GM23338 (cell line): ENCODE measurements around the gene FLNC. TPM values are rescaled to one million over a fixed set of nuclear protein-coding genes. Genes with fewer than 3 reads are reported as not detected.

Experiments used
- ATAC-seq: fragments of 200-7000 bp; cut with Tn5 transposase; 3 replicates; pipeline ENCODE4 v1.9.1; 2020
- DNase-seq: peaks from one replicate; pipeline ENCODE4 v3.0.0-alpha.2; 2015; ENCODE audit warnings: low spot score
- H2AFZ ChIP-seq: fragments of 200-600 bp; sonication (generic); 2 replicates; pipeline ENCODE4 v1.8.0; 2016; ENCODE audit warnings: antibody characterized with exemption, mild to moderate bottlenecking, moderate library complexity
- H3F3A ChIP-seq: fragments of 200-600 bp; sonication (generic); replicated peaks from 2 replicates; pipeline ENCODE4 v1.8.0; 2017; ENCODE audit warnings: antibody characterized with exemption, mixed run types, low read depth
- H3K27ac ChIP-seq: fragments of 200-600 bp; sonication (generic); 2 replicates; pipeline ENCODE4 v1.6.1; 2016; ENCODE audit warnings: low read depth
- H3K27me3 ChIP-seq: fragments of 200-600 bp; sonication (generic); 2 replicates; pipeline ENCODE4 v1.8.0; 2016; ENCODE audit warnings: mild to moderate bottlenecking, mixed run types, moderate library complexity; ENCODE audit not compliant: insufficient read depth
- H3K36me3 ChIP-seq: fragments of 200-600 bp; sonication (generic); 2 replicates; pipeline ENCODE4 v1.8.0; 2016; ENCODE audit warnings: mild to moderate bottlenecking; ENCODE audit not compliant: insufficient read depth
- H3K4me1 ChIP-seq: fragments of 200-600 bp; sonication (generic); 2 replicates; pipeline ENCODE4 v1.8.0; 2016; ENCODE audit warnings: mild to moderate bottlenecking, moderate library complexity; ENCODE audit not compliant: insufficient read depth
- H3K4me2 ChIP-seq: fragments of 200-600 bp; sonication (generic); 2 replicates; pipeline ENCODE4 v1.7.1; 2017; ENCODE audit warnings: mixed run types
- H3K4me3 ChIP-seq: fragments of 200-600 bp; sonication (generic); 2 replicates; pipeline ENCODE4 v1.6.1; 2016; ENCODE audit warnings: mixed run types
- H3K79me2 ChIP-seq: fragments of 200-600 bp; sonication (generic); replicated peaks from 2 replicates; pipeline ENCODE4 v1.8.0; 2017; ENCODE audit warnings: mild to moderate bottlenecking; ENCODE audit not compliant: insufficient read depth
- H3K9me2 ChIP-seq: fragments of 200-600 bp; sonication (generic); 2 replicates; pipeline ENCODE4 v1.8.0; 2017; ENCODE audit not compliant: insufficient read depth
- H4K20me1 ChIP-seq: fragments of 200-600 bp; sonication (generic); replicated peaks from 2 replicates; pipeline ENCODE4 v1.8.0; 2017; ENCODE audit warnings: mild to moderate bottlenecking; ENCODE audit not compliant: insufficient read depth
- H3K27ac Mint-ChIP-seq: 2 replicates; pipeline ENCODE4 v1.8.0; 2020; ENCODE audit warnings: inconsistent platforms, mild to moderate bottlenecking, moderate library complexity, mixed read lengths
- H3K27me3 Mint-ChIP-seq: 3 replicates; pipeline ENCODE4 v1.8.0; 2022; ENCODE audit warnings: low read depth, mild to moderate bottlenecking, moderate library complexity, mixed read lengths, inconsistent platforms; ENCODE audit not compliant: insufficient read depth, poor library complexity
- H3K36me3 Mint-ChIP-seq: 3 replicates; pipeline ENCODE4 v1.8.0; 2021; ENCODE audit warnings: low read depth, mild to moderate bottlenecking, inconsistent platforms, moderate library complexity, mixed read lengths
- H3K4me1 Mint-ChIP-seq: 3 replicates; pipeline ENCODE4 v1.8.0; 2020; ENCODE audit warnings: mild to moderate bottlenecking, inconsistent platforms, mixed read lengths
- H3K4me3 Mint-ChIP-seq: 3 replicates; pipeline ENCODE4 v1.8.0; 2021; ENCODE audit warnings: moderate library complexity, mild to moderate bottlenecking, inconsistent platforms, mixed read lengths
- H3K9me3 Mint-ChIP-seq: 3 replicates; pipeline ENCODE4 v1.8.0; 2020; ENCODE audit warnings: moderate library complexity, mild to moderate bottlenecking, inconsistent platforms, mixed read lengths
- CREB1 ChIP-seq: fragments of 250-450 bp; sonication (Bioruptor Pico); IDR thresholded peaks from 2 replicates; pipeline ENCODE4 v1.5.0; 2020; ENCODE audit warnings: low read depth, mild to moderate bottlenecking, moderate library complexity
- CTCF ChIP-seq, 2 experiments: fragments of 200-600 bp in 1 of 2; sonication (generic) in 1 of 2; conservative IDR thresholded peaks; 2 replicates each; pipeline versions ENCODE4 v1.5.1 to v1.6.1; 2016 to 2017; ENCODE audit warnings: antibody characterized with exemption in 2 of 2, low read depth in 2 of 2, mild to moderate bottlenecking in 2 of 2, moderate library complexity in 1 of 2
- ETS1 ChIP-seq: IDR thresholded peaks from 2 replicates; pipeline ENCODE4 v1.6.1; 2016; ENCODE audit warnings: antibody characterized with exemption
- EZH2 ChIP-seq: fragments of 200-600 bp; sonication (generic); IDR thresholded peaks from one replicate; pipeline ENCODE4 v1.8.0; 2017; ENCODE audit warnings: antibody characterized with exemption, mild to moderate bottlenecking, low read depth; ENCODE audit not compliant: unreplicated experiment
- EZH2phosphoT487 ChIP-seq: fragments of 200-600 bp; sonication (generic); IDR thresholded peaks from one replicate; pipeline ENCODE4 v1.8.1; 2018; ENCODE audit warnings: antibody characterized with exemption; ENCODE audit not compliant: unreplicated experiment
- JUNB ChIP-seq: IDR thresholded peaks from one replicate; pipeline ENCODE4 v1.6.1; 2016; ENCODE audit warnings: antibody characterized with exemption; ENCODE audit not compliant: unreplicated experiment
- NANOG ChIP-seq: IDR thresholded peaks from 2 replicates; pipeline ENCODE4 v1.6.1; 2016; ENCODE audit warnings: antibody characterized with exemption, borderline replicate concordance
- POLR2AphosphoS5 ChIP-seq: IDR thresholded peaks from 2 replicates; pipeline ENCODE4 v1.6.1; 2016; ENCODE audit warnings: antibody characterized with exemption, low read depth
- REST ChIP-seq: IDR thresholded peaks from one replicate; pipeline ENCODE4 v1.6.1; 2018; ENCODE audit warnings: antibody characterized with exemption; ENCODE audit not compliant: unreplicated experiment
- STAT1 ChIP-seq: IDR thresholded peaks from one replicate; pipeline ENCODE4 v1.6.1; 2016; ENCODE audit warnings: antibody characterized with exemption; ENCODE audit not compliant: unreplicated experiment
- ZNF114 ChIP-seq: fragments of 250-450 bp; sonication (Bioruptor Pico); IDR thresholded peaks from 2 replicates; pipeline ENCODE4 v1.5.0; 2020; ENCODE audit warnings: mild to moderate bottlenecking, moderate library complexity
- ZNF331 ChIP-seq: fragments of 250-450 bp; sonication (Bioruptor Pico); IDR thresholded peaks from 2 replicates; pipeline ENCODE4 v1.5.0; 2020; ENCODE audit warnings: low read depth, mild to moderate bottlenecking, moderate library complexity
- ZNF462 ChIP-seq: fragments of 250-450 bp; sonication (Bioruptor Pico); IDR thresholded peaks from 2 replicates; pipeline ENCODE4 v1.5.0; 2020; ENCODE audit warnings: mild to moderate bottlenecking, moderate library complexity
- polyA plus RNA-seq: library from polyadenylated mRNA; unstranded; fragments of >200 nt; fragmentation: Nextera tagmentation; extraction: Ambion mirVana; gene quantifications from 2 replicates; pipeline ENCODE4 v1.2.1, GENCODE V29; 2016
- total RNA-seq: library from RNA; depleted of rRNA; stranded (reverse); fragments of >200 nt; shearing (Covaris generic); gene quantifications from 2 replicates; pipeline ENCODE4 v1.2.3, GENCODE V29; 2014

Gene FLNC
- total and polyA plus RNA-seq, 2 experiments from 2014 or later = 0.65 to 11.8 TPM

GRCh38 chr7:128885370-128886187 lies 55.4 kb downstream of the FLNC start:
- Histone ChIP-seq H3F3A (0 out of 2 replicates have a peak, but pooled peaks cover 7% of the 10 kb centered on the region), H3K4me3 (no peak overlapping the region), H3K36me3 (no peaks in the 10 kb centered on the region), H2AFZ (no peak overlapping the region), H3K79me2 (no peaks in the 10 kb centered on the region), H3K4me2 (no peak overlapping the region), H4K20me1 (no peaks in the 10 kb centered on the region), H3K27me3 (peaks cover 10% of the 10 kb centered on the region; the same call in 1 of the 2 replicates), H3K9me2 (no peaks in the 10 kb centered on the region), H3K4me1 (peaks cover 12% of the 10 kb centered on the region; the same call in 1 of the 2 replicates), H3K27ac (no peak overlapping the region)
- no peak overlapping the region; the same call in 2 of the 3 replicates for H3K4me3 Mint-ChIP-seq
- no peak for TF ChIP-seq REST
- no peak for TF ChIP-seq CTCF (conservative IDR thresholded peaks at IDR 0.05; ENCODE audit: low read depth in 2 of 2)
- no peak for TF ChIP-seq STAT1
- TF ChIP-seq NANOG = no peak
- no peak for TF ChIP-seq CREB1
- TF ChIP-seq EZH2phosphoT487 = no peak
- no peak for TF ChIP-seq EZH2
- no peak for TF ChIP-seq POLR2AphosphoS5
- TF ChIP-seq JUNB = no peak
- TF ChIP-seq ZNF462 (CRISPR knock-in tag) = no peak
- no peak for TF ChIP-seq ZNF114 (CRISPR knock-in tag)
- TF ChIP-seq ETS1 = no peak
- TF ChIP-seq ZNF331 = no peak
- peaks cover 28% of the 10 kb centered on the region for H3K27me3 Mint-ChIP-seq
- DNase-seq (no peak), ATAC-seq (no peak)
- no peak overlapping the region for H3K27ac Mint-ChIP-seq
- H3K36me3 Mint-ChIP-seq = no peaks in the 10 kb centered on the region
- H3K4me1 Mint-ChIP-seq = no peaks in the 10 kb centered on the region; the same call in 1 of the 3 replicates
- H3K9me3 Mint-ChIP-seq = peaks cover 3% of the 10 kb centered on the region; the same call in 1 of the 3 replicates
